Measurements from ENCODE around the gene IPO13.

The IPO13 gene

GRCh38 chr1:44015206-44015605 lies 68.5 kb downstream of the IPO13 start:
- DNase-seq, result no peak

DNA sequence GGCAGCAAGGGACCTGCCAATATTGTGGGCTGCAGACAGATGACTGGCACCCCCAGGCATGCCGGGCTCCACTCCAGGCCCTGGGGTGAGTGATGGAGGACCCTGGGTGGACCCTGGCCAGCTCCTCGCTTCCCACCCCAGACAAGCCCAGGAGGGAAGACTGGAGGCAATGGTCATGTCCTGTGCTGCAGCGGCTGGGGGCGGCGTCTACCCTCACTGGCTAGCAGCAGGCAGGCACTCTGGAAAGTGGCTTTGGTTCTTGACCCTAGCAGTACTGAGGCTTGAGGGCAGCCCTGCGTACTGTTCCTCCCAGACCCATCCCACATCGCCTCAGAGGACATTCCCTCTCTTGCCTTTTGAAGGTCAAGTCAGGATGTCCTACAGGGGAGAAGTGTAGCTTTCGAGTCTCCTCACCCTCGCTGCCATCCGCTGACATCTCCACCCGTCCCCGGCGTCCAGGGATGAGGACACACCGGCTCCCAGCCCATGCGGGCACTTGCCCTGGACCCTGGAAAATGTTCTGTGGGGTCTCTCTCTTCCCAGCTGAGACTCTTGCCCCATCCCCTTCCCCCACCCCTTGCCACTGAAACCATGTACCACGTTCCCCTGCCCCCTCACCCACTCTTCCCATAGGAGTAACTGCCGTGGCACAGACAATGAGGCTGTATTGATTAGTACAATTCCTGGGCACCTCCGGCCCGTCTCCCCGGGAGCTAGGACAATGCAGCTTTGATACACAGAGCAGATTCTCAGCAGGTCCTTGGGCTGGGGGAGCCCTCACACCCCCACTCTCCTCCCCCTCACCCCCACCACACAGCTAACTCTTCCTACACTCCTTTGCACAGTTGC lies 69.5 kb downstream of the IPO13 start:
- DNase-seq, result no peak

DNA sequence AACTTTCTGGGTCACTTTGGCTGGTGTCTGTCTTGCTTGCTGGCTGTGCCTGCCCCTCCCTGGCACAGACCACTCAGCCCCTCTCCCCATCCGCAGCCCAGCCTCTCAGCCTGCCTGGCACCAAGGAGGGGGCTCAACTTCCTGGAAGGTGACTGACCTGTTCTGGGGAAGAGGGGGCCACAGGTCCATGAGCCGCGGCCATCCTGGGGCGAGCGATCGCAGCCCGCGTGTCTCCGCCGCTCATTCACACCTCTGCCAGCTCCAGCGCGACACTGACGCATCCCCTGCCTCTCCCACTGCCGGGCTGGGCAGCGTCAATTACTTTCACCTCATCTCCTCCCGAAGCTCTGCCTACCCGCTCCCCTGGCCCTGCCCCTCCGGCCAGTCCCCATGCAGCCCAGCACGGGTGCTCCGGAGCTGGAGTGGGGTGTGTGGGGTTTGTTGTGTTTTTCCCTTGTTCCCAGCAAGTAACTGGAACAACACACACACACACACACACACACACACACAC lies 70.2 kb downstream of the IPO13 start:
- DNase-seq, result no peak
